NCI-H2081 (cell line): ENCODE measurements around the gene PLCL1.

ENCODE experiments used
- DNase-seq, 2 experiments: peaks; one replicate each; lab custom pipeline; 2025; lab: John Stamatoyannopoulos, UW

Gene PLCL1

DNA sequence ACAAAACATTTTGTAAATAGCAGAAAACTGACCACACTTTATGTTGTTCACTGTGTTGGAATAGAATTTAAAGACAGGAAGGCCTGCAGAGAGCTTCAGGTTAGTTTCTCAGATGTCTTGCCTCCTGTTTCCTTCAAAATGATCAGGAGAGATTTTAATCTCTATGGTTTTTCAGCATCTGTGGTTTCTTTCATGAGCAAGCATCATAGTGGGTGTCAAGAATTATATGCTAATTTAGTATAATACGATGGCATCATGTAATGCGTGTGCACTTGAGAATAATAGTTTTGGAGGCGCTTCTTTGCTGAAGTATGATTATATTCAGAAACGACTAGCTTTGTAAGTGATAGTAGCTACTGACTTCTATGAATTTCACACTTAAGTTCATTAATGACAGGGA is 149.9 kb downstream of the PLCL1 start:
- DNase-seq, result no peak

DNA sequence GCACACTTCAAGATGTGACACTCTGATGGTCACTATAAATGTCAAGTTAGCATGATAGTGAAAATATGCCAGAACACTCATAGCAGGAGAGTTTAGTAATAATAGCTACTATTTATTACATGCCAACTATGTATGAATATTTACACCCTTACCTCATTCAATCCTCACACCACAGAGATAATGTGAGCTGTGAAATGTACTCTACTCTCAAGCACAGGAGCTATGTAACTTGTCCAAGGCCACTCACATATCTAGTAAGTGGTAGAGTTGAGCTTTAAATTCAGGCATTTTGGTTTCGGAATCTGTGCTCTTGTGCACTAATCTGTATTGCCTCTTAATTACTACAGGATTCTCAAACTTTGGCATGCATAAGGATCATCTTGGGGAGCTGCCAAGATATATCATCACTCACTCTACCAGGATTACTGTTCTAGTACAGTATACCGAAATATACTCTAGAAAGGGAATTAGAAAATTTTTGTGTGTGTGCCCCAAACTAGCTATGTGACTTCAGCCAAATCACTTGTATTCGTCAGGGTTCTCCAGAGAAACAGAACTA is 154.3 kb downstream of the PLCL1 start:
- no peak for DNase-seq

DNA sequence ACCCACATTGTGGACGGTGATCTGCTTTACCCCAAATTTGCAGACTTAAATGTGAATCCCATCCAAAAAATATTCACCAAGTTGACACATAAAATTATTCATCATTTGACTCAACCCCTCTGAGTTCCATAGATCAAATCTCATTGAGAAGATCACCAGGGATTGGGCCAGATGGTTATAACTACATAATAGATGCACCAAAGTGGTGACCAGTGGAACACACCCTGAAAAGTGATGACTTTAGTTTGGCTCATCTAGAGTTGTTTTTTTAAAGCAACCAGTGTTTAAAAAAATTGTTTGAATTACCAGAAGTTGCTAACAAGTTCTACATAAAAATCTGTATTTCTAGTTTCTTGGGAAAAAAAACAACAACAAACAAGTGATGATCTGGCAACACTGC is 155.0 kb downstream of the PLCL1 start:
- no peak for DNase-seq

DNA sequence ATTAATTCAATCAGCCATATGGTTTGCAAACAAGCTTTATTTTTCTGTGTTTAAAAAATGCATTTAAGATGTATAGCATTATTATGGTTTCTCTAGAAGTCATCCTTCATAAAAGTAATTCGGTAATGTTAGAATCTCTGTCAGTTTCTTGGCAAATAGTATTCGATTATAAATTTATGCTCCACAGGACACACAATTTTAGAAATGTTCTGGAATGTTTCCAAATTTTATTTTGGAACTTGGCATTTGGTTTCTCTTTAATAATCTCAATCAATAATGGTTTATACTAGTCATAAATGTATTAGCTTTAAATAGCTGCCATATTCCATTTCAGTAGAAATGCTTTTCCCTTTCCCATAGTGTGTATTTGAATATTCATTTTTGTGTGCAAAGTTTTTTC is 156.4 kb downstream of the PLCL1 start:
- DNase-seq, result no peak

DNA sequence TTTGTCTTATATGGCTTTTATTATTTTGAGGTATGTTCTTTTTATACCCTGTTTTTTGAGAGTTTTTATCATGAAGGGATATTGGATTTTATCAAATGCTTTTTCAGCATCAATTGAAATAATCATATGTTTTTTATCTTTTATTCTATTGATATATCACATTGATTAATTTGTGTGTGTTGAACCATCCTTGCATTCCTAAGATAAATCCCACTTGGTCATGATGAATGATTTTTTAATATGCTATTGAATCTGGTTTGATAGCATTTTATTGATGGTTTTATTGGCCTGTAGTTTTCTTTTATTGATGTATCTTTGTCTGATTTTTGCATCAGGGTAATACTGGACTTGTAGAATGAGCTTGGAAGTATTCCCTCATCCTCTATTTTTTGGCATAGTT is 160.3 kb downstream of the PLCL1 start:
- DNase-seq, result no peak

DNA sequence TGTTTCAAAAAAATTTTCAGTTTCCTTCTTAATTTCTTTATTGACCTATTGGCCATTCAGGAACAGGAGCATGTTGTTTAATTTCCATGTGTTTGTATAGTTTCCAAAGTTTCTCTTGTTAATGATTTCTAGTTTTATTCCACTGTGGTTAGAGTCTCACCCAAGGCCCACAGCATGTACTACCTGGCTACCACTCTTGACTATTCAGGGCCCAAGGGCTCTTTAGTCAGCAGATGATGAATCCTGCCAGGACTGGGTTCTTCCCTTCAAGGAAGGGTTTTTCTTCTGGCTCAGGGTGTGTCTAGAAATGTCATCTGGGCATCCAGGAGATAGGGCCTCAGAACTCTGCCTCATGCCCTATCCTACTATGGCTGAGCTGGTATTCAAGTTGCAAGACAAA is 161.4 kb downstream of the PLCL1 start:
- no peak for DNase-seq

DNA sequence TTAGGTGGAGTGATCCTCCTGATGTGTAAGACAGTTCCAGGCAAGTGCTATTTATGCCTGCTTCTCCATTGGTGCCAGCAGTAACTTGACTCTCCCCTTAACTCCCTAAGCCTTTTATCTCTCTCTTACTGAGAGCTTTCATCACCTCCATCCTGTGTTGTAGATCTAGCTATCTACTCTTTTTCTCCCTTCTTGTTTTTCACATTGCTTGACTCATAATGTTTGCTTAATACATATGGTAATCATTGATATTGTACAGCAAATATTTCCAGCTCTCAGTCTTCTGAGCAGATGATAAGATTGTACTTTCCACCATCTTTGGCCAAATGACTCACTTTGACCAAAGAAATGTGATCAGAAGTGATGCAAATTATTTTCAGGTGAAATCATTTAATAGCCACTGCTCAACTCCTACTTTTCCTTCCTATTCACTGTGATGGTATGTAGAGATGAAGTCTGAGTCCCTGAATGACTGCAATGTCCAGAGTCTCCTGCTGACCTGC is 165.0 kb downstream of the PLCL1 start:
- DNase-seq, result no peak

DNA sequence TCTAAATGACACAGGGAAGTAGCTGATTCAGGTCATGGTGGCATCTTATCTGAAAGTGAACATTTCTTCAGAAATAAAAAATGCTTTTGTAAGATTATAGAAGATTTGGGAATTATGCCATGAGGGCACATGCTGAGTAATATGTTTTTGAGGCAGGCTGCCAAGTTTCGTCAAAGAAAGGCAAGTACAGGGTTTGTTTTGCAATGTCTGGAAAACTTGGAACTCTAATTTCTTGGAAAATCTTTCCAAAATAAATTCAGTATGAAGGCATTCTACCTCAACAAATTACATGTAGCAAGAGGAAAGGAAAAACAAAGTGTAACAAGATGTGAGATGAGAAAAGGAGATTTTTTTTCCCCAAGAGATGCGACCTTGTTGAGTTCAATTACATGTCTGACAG is 167.7 kb downstream of the PLCL1 start:
- no peak for DNase-seq

DNA sequence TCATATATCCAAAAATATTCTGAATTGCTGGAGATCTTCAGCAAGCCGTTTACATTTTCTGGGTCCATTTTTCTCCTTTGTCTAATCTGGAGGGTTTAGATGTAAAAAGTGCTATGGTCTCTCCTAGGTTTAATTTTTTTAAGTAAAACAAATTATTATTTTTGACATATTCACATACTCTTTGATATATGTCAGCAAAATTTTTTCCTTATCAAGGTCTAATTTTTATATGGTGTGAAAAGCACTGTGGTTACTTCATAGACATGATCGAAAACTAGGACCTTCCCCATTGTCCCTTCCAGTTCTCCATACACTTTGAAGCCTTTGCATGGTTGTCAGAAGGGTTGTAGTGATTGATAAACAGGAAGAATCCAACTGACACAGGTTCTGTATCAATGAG is 168.2 kb downstream of the PLCL1 start:
- no peak for DNase-seq

DNA sequence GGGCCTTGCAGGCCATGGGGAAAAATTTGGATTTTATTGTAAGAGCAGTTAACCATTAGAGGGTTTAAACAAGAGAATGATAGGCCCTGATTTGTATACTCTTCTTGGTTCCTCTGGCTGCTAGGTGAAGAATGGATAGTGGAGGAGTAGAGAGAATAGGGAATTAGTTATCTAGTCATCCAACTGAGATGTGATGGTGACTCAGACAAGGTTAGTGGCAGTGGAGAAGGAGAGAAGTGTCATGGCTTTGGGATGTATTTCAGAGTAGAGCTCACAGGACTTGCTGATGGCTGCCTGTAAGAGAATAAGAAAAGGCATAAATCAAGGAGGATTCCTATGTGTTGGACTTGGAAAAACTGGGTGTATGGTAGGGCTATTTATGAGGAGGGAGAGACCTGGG is 169.4 kb downstream of the PLCL1 start:
- no peak for DNase-seq

DNA sequence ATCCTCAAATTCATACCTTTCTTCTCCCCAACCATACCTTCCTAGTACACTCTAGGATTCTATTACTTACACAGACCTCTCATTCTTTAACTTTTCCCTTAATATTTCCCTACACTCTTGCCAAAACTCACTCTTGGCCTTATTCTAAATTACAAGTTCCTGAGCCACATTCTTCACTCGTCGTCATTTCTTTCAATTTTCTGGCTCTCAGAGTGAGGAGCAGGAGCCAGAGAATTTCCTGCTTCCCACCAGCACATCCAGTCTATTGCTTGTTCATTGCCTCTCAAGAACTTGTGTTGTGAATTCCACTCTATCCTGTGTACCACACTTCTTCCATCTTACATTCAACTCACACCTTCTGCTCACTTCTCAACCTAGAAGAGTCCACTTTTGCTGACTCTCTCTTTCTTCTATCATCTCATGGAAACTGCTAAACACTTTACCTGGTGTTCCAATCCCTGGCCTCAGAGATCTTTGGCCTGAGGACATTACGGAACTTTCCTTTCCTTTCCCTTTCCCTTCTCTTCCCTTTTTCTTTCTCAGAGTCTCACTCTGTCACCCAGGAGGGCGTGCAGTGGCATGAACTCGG is 171.6 kb downstream of the PLCL1 start:
- no peak for DNase-seq

DNA sequence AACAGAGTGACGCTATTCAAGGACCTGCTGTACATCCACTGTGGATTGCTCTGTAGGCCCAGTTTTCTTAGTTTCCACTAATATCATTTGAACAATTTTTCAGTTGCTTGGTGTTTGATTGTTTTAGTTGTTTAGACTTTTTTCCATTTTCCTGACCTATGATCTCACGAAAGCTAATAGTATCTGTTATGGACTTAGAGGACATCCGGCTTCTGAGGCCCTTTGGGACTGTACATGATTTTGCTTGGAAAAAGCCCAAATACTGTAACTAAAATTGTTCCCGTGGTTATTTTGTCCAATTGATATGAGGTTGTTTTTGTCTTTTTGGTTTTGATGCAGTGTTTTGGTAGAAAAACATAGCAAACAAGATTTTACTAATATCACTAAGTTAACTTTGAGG is 174.6 kb downstream of the PLCL1 start:
- DNase-seq, result no peak

DNA sequence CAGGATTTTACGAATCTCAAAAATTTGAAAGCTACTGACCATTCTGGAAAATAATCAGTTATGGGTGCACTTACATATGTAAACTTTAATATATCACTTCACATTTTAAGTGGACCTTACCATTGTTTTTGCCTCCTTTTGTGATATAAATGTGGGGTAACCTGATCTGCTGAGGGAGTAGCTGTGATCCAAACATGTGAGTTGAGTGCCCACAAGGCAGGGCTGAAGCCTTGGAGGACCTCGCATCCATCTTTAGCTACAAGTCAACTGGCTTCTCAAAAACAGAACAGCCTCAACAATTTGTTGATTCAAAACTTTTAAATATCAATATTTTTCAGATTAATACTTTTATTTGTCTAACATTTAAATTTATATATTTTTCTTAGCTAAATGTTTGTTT is 178.2 kb downstream of the PLCL1 start:
- no peak for DNase-seq

DNA sequence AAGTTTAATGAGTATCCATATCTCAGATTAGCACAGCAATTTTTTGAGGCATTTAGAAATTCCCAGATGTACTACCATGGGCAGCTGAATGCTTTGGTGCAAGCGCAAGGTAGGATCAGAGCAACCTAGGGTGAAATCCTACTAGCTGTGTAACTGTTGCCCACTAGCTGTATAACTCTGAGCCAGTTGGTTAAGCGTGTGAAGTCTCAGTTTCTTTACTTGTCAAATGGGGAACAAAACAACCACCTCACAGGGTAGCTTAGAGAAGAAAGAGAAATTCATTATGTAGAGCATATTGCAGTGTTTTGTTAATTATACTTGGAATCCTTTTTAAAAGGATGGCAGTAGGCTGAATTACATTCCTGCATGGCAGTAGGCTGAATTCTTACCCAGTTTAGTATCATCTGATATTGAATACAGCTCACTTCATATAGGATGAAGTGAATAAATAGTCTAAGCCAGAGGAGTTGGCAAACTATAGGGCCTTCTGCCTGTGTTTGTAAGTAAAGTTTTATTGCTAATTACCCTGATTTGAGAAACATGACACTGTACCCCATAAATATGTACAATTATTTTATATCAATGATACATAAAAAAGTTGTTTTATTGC is 180.7 kb downstream of the PLCL1 start:
- DNase-seq, result no peak

DNA sequence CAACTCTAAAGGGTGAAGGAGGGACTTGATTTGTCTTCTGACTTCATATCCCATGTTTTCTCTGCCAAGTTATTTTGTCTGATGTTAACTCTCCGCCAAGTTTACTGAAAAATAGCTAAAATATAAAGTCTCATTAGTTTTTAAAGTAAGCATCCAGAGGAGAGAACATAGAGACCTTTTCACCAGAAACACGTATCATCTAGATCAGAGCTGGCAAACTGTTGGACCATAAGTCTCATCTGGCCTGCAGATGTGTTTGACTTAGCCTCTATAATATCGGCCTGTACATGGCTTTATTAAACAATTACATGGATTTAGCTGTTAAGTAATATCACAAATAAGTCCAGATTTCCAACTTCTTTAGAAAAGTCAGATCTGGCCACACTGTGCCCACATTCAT is 182.6 kb downstream of the PLCL1 start:
- no peak for DNase-seq

DNA sequence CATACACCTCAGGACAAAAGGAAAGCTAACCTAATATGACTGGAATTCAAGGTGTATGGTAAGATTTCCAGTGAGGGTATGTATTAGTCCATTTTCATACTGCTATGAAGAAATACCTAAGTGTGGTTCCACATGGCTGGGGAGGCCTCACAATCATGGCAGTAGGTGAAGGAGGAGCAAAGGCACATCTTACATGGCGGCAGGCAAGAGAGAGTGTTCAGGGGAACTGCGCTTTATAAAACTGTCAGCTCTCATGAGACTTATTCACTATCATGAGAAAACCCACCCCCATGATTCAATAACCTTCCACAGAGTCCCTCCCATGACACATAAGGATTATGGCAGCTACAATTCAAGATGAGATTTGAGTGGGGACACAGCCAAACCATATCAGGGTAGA is 186.0 kb downstream of the PLCL1 start:
- no peak for DNase-seq

DNA sequence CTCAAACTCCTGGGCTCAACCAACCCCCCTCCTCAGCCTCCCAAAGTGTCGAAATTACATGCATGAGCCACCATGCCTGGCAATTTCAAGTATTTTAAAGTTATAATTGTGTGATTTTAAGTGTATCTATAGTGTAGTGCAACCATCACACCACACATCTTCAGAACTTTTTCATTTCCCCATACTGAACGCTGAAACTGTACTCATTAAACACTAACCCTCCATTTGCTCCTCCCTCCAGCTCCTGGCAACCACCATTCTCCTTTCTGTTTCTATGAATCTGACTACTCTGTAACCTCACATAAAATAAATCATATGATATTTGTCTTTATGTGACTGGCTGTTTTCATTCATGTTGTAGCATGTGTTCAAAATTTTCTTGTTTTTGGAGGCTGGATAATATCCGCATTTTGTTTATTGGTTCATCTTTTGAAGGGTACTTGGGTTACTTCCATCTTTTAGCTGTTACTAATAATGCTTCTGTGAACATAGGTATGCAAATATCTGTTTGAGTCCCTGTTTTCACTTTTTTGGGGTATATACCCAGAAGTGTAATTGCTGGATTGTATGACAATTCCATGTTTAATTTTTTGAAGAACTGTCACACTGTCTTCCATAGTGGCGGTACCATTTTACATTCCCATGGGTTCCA is 188.2 kb downstream of the PLCL1 start:
- DNase-seq, result no peak

DNA sequence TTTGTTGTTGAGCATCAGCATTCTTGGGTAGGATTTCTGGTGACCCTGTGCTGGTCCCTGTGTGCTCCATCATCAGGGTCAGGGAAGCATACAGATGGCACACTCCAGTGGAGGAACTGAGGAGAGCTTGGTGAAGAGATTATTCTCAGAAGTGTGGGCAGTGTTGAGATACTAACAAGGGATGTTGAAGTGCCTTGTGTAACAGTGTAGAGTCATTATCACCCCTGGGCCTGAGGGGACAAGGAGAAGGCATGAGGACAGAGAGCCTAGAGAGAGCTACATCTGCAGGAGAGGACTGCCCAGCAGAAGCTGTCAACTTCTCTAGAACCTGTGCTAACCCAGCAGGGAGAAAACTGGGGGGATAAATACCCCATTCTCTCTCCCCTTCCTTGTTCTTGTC is 189.0 kb downstream of the PLCL1 start:
- no peak for DNase-seq

DNA sequence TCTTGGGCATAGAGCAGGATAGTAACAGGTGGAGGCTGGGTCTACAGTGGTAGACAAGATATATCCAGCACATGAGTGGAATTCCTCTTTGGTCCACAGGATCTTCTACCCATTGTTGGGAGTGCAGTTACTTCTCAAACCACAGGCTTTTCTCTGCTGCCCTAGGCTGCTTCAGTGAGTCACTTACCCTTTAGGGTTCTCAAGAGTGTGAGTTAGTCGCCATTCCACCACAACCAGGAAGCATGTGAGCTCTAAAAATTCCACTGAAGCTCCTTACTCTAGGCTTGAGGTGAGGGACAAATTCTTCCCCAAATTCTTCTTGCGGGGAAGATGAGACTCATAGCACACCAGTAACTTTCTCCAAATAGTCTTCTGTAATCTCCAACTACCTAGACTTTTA is 189.4 kb downstream of the PLCL1 start:
- no peak for DNase-seq

DNA sequence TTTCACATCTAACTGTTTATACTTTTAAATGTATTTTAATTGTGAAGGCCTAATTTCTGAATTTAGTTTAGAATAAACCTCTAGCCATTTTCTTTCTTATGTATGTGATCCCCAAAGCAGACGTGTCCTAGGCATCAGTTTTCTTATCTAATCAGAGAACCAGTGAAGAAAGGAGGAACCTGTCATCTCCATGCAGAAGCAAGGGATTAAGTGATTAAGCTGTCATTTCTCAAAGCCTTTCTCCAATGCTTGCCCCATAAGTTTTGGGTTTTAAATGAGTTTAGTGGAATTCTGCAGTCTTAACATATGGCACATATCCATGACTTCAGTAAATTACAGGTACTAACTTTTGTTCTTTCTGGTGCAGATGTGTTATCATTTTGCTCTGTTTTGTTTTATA is 190.4 kb downstream of the PLCL1 start:
- no peak for DNase-seq

DNA sequence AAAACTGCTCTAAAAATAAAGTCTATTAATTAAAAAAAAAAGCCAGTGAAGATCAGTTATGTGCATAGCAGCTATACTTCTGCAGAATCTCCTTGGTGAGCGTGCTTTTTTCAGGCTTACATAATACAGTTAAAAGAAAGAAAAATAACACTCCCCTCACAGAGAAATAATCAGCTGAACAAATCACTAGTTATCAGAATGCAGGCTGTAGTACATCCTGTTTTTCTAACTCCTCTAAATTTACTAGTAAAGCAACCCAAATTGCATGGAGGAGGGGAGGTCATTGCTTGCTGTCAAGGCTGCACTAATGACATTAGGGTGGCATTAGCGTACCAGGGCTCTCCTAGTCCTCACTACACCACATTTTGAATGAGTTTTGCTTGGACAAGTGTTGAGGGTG is 192.2 kb downstream of the PLCL1 start:
- no peak for DNase-seq

DNA sequence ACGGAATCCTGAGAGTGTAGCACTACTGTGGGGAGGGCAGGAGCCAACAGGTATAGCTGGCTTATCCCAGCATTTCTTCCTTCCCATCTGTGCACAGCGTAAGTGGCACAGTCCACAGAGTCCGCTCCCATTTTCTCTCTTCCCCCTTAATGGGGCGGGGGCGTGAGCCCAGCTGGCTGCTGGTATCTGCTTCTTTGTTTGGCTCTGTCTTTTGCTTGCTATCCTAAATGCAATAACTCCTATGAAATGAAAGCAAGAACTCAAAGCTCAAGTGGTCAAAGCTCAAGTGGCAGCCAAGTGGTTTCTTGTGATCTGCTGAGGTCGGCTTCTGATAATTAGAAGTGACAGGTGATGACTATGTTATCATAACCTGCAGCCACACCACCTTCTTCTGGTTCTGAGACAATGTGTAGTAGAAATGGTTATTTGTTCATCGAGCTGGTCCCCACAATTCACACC is 192.7 kb downstream of the PLCL1 start:
- no peak for DNase-seq

DNA sequence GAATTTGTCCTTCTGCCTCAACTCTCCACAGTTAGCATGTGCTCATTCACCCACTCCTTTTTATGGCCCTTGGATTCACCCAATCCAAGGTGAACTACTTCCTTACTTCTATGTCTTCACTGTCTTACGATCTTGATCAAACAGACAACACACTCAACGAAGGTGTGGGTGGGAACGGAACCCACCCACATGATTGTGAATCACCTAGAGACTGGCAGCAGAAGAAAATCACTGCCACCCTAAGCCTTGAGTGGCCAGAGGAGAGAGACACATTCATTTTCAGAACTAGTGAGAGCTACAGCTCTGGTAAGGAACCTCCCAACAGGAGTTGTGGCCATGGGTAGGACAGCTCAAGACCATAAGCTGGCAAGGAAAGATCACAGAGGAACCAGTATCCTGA is 194.3 kb downstream of the PLCL1 start:
- no peak for DNase-seq
